Epithelial cell of esophagus (primary cell): Measurements from ENCODE around the gene MYL6B.

Experiments
- DNase-seq: peaks from one replicate; pipeline ENCODE4 v3.0.0; 2010; ENCODE audit warnings: low read depth
- H3K4me3 ChIP-seq: 2 replicates; pipeline ENCODE4 v1.5.1; 2011; ENCODE audit warnings: mild to moderate bottlenecking, low read length, control low read depth
- TF ChIP-seq, protein P1 (sequence below): IDR thresholded peaks from 2 replicates; pipeline ENCODE4 v1.5.1; 2011; ENCODE audit warnings: low read depth, mild to moderate bottlenecking, low read length, control low read depth, inconsistent platforms; ENCODE audit not compliant: insufficient read depth; ENCODE audit errors: missing control alignments

The MYL6B gene

GRCh38 chr12:56153678-56154065, 1.3 kb downstream of the MYL6B start:
- TF ChIP-seq, protein P1, sequence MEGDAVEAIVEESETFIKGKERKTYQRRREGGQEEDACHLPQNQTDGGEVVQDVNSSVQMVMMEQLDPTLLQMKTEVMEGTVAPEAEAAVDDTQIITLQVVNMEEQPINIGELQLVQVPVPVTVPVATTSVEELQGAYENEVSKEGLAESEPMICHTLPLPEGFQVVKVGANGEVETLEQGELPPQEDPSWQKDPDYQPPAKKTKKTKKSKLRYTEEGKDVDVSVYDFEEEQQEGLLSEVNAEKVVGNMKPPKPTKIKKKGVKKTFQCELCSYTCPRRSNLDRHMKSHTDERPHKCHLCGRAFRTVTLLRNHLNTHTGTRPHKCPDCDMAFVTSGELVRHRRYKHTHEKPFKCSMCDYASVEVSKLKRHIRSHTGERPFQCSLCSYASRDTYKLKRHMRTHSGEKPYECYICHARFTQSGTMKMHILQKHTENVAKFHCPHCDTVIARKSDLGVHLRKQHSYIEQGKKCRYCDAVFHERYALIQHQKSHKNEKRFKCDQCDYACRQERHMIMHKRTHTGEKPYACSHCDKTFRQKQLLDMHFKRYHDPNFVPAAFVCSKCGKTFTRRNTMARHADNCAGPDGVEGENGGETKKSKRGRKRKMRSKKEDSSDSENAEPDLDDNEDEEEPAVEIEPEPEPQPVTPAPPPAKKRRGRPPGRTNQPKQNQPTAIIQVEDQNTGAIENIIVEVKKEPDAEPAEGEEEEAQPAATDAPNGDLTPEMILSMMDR, result no peak
- DNase-seq, result no peak
- no peak overlapping the region for H3K4me3 ChIP-seq

- no peak for DNase-seq
- TF ChIP-seq, protein P1, result no peak
- H3K4me3 ChIP-seq, result no peak overlapping the region
Observed at GRCh38 chr12:56154246-56154771, 1.9 kb downstream of the MYL6B start.

GRCh38 chr12:56154818-56155217, 2.4 kb downstream of the MYL6B start:
- no peak overlapping the region for H3K4me3 ChIP-seq
- DNase-seq, result no peak
- TF ChIP-seq, protein P1, result no peak

- TF ChIP-seq, protein P1, result no peak
- no peak for DNase-seq
- H3K4me3 ChIP-seq, result no peak overlapping the region
Observed at GRCh38 chr12:56155256-56155845, 3.0 kb downstream of the MYL6B start.

DNA sequence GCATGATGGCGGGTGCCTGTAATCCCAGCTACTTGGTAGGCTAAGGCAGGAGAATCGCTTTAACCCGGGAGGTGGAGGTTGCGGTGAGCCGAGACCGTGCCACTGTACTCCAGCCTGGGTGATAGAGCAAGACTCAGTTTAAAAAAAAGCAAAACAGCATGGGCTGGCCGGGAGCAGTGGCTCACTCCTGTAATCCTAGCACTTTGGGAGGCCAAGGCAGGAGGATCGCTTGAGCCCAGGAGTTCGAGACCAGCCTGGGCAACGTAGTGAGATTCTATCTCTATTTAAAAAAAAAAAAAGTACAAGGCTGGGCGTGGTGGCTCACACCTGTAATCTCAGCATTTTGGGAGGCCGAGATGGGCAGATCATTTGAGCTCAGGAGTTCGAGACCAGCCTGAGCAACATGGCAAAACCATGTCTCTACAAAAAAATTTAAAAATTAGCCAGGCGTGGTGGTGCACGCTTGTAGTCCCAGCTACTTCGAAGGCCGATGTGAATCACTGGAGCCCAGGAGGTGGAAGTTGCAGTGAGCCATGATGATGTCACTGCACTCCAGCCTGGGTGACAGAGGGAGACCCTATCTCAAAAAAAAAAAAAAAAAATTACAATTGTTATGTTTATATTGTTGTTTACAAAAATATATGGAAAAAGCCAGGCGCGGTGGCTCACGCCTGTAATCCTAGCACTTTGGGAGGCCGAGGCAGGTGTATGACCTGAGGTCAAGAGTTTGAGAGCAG, 4.2 kb downstream of the MYL6B start:
- peak; percentile 55 for DNase-seq
- H3K4me3 ChIP-seq, result peak overlapping the region; percentile 100

- TF ChIP-seq, protein P1, result peak; percentile 49
- peak; percentile 77 for DNase-seq
- H3K4me3 ChIP-seq, result peak overlapping the region; percentile 100
Observed at GRCh38 chr12:56157201-56158028, 5.0 kb downstream of the MYL6B start.
